HG03060 (cell line): ENCODE data around the gene KCNK4.
"Not testable (repeated sequence)": the region's sequence is repeated elsewhere in the genome, so short reads cannot be mapped to it uniquely, and the experiment has no call there.

Experiments
- ATAC-seq: cut with Tn5 transposase; IDR thresholded peaks from one replicate; pipeline ENCODE4 v1.9.1; 2021; ENCODE audit warnings: low read depth, moderate number of reproducible peaks; ENCODE audit not compliant: unreplicated experiment

Gene KCNK4

DNA sequence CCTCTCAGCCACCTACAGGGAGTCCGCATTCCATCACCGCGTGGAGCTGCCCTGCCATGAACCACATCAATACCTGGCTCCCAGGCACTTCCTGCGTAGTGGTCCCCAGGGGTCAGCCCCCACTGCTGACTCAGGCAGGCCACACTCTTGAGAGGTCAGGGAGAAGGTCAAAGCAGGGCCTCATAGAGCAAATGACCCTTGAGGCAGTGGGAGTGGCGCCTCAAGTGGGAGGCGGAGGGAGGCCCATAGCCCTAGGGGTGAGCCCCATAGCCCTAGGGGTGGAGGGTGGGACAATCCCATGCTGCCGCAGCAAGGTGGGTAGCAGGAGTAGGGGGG is 31.8 kb downstream of the KCNK4 start:
- ATAC-seq, result no peak

DNA sequence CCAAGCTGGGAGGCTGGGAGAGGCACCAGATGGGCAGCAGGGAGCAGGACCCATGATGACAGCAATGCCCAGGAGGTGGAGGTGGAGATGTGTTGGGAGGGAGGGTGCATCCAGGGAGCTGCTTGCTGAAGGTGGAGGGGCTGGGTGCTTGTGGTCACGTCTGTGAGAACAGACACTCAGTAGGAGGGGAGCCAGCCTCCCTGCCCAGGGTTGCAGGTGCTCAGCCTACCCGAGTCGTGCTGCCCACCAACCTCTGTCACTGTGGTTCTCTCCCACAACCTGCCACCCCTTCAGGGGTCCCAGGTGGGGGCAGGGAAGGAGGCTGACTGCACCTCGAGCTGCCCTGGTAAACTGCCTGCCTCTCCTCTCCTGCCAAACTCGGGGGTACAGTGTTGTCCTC is 32.3 kb downstream of the KCNK4 start:
- ATAC-seq, result no peak

DNA sequence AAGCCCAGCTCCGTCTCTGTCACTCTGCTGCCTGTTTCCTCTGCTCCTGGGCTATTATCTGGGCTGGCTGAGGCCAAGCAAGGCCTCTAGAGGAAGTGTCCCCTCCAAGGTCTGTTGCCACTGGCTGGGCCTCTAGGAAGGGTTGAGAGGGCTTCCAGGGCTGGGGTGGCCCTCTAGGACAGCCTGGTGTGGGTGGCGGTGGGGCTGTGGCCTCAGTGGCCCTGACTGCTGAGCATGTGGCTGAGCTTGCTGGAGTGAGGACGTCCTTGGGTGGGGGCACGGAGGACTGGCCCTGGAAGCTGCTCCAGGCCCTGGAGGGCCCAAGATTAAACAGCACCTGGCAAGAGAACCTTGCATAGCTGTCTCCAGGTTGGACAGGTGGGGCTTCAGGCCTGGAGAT is 32.9 kb downstream of the KCNK4 start:
- ATAC-seq, result not testable (repeated sequence)

DNA sequence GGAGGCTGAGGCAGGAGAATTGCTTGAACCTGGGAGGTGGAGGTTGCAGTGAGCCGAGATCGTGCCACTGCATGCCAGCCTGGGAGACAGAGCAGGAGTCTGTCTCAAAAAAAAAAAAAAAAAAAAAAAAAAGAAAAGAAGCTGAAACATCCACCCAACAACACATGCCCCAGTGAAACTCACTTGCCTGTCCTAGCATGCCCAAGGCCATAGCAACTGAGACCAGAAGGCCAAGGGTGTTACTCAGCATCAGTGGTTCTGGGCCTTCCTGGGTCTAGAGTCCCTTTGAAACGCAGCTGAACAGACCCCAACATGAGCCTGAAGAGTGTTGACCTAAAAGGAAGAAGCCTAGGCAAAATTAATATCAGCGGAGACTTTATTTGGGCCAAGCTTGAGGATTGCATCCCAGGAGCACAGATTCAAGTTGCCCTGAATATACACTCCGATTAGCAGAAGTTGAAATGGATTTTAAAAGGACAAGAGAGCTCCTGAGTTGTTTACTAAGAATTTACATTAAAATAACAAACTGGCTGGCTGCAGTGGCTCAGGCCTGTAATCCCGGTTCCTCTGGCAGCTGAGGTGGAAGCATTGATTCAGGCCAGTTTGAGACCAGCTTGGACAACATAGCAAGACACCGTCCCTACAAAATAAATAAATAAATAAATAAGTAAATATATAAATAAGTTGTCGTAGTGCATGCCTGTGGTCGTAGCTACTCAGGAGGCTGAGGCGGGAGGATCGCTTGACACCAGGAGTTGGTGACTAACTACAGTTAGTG is 33.8 kb downstream of the KCNK4 start:
- ATAC-seq, result no peak

DNA sequence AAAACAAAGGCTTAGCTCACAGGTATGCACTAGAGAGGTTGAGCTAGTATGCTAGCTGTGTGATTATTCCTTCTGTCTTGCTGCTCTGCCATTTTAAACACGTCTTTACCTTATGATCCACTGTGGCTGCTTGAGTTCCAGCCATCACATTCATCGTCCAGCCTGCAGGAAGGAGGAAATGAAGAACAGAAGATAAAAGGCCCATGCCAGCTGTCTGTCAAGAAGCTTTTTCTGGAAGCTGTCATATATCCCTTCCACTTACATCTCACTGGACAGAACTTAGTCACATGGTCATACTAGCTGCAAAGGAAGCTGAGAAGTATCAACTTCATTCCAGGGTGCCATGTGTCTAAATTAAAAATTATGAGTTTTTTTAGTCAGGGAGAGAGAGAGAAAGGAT is 36.3 kb downstream of the KCNK4 start:
- no peak for ATAC-seq

DNA sequence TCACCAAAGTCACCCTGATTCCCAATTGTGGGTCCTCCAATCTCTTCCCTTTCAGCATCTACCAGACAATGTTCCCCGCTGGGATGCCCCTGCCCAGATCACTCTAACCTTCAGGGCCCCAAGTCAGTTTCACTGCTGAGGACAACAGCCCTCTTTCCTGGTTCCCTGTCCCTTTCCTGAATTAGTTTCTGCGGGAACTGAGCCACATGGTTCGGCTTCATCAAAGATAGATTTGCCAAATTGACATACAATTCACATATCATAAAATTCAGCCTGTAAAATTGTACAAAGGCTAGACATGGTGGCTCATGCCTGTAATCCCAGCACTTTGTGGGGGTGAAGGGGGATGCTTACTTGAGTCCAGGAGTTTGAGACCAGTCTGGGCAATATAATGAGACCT is 36.9 kb downstream of the KCNK4 start:
- ATAC-seq, result no peak

DNA sequence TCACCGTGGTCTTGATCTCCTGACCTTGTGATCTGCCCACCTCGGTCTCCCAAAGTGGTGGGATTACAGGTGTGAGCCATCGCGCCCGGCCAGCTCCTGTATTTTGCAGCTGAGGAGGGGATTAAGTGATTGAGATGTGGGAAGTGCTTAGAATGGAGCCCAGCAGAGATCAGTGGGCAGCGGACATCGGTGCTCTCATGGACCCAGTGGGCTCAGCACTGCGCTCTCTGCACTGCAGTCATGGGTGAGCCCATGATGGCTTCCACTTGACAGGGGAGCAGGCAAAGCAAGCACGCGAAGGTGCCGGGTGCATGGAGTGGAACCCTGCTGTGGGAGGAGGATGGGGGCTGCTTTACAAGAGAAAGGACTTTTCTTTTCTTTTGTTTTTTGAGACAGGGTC is 39.8 kb downstream of the KCNK4 start:
- ATAC-seq, result no peak

DNA sequence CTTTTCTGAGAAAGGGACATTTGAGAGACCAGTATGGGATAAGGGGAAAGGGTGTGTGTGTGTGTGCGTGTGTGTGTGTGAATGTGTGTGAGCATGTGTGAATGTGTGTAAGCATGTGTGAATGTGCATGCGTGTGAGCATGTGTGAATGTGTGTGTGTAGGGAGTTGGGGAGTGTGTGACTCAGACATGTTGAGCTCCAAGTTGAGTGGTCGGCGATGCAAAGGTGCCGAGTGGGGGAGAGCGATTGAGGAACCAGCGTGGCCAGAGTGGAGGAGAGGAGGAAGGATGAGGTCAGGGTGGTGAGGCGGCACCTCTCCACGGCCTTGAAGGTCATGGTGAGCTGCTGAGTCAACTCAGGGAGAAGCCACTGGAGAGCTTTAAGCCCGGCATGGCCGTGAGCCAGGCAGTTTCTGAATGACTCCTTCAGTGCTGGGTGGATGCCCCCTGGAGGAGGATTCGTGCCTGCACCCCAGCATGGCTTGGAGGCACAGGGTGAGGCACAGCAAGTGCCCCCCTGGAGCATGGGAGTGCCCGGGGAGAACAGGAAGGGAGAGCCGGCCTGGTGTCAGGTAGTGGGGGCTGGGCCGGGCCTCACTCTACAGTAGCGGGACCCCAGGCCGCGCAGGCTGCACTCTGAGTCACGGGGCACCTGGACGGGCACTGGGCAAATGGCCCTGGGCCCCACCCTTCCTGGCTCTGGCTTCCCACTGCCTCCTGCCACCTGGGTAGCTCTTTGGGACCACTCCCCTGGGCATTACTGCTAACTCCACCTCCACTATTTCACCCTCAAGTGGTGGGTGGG is 40.7 kb downstream of the KCNK4 start:
- no peak for ATAC-seq

DNA sequence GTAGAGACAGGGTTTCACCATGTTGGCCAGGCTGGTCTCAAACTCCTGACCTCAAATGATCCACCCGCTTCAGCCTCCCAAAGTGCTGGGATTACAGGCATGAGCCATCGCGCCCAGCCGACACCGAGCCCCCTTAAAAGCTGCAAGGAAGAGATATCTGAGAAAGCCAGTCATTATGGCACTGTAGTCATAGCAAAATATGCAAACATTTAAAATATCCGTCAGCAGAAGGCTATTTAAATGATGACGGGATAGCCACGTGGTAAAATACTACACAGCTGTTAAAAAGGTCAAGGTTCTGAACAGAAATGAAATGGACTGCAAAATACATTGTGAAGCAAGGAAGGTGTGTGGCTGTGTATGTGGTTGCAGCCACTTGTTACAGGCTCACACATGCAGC is 42.5 kb downstream of the KCNK4 start:
- no peak for ATAC-seq

DNA sequence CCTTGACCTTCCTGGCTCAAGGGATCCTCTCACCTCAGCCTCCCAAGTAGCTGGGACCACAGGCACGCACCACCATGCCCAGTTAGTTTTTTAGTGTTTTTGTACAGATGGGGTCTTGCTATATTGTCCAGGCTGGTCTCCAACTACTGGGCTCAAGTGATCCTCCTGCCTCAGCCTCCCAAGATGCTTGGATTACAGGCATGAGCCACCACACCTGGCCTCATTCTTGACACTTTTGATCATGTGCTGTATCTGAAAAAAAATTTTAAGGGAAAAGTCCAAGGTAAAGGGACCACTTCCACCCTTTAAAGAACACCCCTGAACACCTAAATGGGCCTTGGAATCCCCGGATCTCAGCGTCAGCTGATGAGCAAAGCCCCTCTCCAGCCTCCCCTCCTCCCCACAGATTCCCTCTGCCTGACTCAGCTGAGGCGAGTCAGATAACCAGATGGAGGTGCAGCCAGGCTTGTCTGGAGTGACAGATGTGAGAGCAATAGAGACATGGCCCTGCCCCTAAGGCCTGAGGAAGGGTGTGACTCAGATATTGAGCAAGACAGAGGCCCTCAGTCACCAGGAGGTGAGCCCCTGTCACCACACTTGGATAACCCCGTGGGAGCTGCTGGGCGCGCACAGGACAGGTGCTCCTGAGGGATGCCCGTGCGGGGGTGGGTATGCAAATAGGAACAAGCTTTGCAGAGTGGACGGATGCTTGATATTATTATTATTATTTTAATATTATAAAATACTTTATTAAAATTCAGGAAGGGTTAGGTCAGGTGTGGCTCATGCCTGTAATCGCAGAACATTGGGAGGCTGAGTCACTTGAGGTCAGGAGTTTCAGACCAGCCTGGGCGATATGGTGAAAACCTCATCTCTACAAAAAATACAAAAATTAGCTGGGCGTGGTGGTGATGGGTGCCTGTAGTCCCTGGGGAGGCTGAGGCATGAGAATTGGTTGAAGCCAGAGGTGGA is 43.9 kb downstream of the KCNK4 start:
- ATAC-seq, result peak; percentile 61

DNA sequence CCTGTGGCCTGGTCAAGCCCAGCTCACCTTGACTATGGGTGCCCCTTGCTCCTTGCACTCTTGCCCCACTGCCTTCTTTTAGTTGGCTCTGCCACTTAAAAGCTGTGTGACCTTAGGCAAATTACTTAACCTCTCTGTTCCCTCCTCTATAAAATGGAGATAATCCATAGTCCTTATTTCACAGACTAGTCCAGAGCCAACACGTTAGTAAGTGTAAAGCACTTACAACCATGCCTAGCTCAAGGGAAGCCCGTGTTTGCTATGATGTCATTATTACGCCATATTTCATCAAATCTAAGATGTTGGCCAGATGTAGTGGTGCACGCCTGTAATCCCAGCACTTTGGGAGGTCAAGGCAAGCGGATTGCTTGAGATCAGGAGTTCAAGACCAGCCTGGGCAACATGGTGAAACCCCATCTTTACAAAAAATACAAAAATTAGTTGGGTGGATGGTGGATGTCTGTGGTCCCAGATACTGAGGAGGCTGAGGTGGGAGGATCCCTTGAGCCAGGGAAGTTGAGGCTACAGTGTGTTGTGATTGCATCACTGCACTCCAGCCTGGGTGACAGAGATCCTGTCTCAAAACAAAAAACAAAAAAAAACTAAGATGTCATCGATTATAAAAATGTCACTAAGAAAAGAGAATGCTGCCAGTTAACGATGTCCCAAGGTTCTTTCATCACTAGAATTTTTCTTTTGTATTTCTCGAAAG is 46.6 kb downstream of the KCNK4 start:
- ATAC-seq, result no peak

DNA sequence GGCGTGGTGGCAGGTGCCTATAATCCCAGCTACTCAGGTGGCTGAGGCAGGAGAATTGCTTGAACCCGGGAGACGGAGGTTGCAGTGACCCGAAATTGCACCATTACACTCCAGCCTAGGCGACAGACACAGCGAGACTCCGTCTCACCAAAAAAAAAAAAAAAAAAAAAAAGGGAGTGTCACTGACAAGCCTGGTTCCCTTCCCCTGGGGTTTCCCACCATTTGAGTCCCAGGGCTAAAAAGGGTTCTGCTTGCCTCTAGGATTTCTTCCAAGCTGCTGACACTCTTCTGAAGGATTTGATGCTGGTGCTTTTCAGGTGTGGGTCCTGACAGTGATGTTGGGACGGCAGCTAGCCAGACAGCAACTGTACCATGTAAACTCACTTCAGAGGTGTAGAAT is 47.6 kb downstream of the KCNK4 start:
- no peak for ATAC-seq

DNA sequence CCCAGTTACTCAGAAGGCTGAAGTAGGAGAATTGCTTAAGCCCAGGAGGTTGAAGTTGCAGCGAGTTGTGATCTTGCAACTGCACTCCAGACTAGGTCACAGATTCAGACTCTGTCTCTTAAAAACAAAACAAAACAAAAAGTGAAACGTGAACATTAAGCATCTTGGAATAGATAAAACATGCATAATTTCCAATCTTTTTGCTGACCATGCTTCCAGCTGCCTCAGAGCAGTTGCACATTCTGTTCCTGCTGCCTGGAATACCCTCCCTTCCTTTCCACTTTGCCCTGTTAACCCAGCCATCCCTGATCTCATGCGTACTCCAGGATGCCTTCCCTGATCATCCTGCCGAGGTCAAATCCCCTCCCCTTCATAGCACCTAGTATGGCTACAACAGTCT is 48.2 kb downstream of the KCNK4 start:
- ATAC-seq, result no peak

DNA sequence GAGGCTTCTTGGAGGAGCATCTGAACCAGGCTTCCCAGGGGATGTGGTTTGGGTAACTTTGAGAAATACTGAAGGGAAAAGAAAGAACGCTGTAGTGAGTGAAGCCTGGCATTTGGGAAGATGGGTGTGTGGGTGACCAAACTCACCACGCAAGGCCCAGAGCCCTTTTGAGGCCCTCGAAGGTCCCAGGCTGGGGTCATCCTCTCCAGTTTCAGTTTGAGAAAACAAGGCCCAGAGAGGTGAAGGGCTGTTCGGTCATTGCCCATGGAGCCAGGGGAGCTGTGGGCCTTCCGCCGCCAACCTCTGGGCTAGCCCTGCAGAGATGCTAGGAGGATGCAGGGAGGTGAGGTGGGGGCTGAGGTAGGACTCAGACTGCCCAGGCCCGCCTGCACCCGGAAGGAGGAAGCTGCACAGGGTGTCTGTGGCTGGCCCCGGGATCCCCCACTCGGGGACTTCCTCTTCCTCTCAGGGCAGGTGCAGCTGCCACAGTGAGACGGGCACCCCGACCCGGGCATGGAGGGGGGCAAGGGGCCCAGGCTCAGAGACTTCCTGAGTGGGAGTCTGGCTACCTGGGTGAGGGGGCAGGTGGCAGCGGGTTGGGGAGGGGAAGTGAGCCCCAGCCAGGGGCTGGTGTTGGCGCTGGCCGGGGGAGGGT is 48.8 kb downstream of the KCNK4 start, which contains the start of gene CCDC88B:
TSS of gene CCDC88B (plus strand) at position 451 of the 655 bp plus-strand sequence. CDS start at position 514, 63 bp downstream.
- ATAC-seq, result peak; percentile 40

DNA sequence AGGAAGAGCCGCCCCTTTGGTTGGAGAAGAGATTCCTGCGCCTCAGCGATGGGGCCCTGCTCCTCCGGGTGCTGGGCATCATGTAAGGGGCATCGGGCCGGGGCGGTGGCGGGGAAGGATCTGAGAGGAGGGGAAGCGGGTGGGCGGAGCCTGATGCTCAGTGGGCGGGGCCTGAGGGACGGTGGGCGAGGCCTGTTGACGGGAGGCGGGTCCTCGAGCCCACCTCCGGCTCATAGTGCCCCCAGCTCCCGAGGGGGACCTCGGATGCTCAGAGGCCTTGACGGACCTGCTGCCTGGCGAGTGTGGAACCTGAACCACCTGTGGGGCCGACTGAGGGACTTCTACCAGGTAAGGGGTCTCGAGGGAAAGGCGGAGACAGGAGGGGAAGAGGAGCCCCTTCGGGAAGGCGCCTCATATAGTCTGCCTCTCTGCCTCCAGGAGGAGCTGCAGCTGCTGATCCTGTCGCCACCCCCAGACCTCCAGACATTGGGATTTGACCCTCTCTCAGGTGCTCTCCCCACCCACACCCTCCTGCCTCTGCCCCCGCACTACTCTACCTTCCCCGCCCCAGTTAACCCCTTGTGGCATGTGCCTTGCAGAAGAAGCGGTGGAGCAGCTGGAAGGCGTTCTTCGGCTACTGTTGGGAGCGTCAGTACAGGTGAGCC is 49.7 kb downstream of the KCNK4 start:
- ATAC-seq, result no peak

DNA sequence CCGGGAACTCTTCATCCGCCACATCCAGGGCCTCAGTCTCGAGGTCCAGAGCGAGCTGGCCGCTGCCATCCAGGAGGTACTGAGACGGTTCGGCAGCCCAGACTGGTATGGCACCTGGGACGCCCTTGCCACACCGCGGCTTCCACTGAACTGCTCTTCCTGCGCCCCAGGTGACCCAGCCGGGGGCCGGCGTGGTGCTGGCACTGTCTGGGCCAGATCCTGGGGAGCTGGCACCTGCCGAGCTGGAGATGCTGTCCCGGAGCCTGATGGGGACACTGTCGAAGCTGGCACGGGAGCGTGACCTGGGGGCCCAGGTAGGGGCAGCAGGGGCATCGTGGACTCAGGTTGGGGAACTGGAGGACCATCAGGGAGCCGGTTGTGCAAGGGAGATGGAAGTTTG is 50.3 kb downstream of the KCNK4 start:
- ATAC-seq, result no peak

DNA sequence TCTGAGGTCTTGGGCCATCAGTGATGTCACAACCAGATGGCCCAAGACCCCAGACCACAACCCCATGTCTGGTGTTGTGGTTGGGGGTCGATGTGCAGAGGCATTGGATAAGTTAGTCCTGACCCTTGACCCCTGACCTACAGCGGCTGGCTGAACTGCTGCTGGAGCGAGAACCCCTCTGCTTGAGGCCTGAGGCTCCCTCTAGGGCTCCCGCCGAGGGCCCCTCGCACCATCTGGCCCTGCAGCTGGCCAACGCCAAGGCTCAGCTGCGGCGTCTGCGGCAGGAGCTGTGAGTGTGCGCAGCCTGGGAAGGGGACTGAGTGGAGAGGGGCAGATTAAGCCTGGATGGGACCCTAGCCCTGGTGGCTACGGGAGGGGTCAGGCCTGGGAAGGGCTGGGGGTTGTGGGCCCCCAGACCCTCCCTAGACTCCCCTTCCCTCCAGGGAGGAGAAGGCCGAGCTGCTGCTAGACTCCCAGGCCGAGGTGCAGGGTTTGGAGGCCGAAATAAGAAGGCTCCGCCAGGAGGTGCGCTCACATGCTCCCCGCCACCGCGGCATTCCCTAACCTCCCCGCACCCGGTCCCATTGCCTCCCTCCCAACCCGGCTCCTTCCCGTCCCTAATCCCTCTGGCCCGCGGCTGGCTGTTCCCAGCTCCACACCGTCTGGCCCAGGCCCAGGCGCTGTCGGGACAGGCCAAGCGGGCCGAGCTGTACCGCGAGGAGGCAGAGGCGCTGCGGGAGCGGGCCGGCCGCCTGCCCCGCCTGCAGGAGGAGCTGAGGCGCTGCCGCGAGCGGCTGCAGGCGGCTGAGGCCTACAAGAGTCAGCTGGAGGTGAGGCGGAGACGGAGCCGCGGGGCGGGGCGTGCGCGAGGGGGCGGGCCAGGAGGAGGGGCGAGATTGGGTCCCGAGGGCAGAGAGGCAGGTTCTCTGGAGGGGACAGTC is 51.0 kb downstream of the KCNK4 start:
- no peak for ATAC-seq
